Fibroblast of mammary gland (primary cell): Measurements from ENCODE around the gene FOXN3.

Experiments used
- DNase-seq: peaks from one replicate; pipeline ENCODE4 v3.0.0-alpha.2; 2010; ENCODE audit warnings: low read depth
- H3K4me3 ChIP-seq: 2 replicates; pipeline ENCODE4 v1.5.1; 2011; ENCODE audit warnings: low read depth, mild to moderate bottlenecking, low read length, moderate library complexity; ENCODE audit not compliant: control insufficient read depth
- TF ChIP-seq, protein P1 (sequence below): conservative IDR thresholded peaks from 2 replicates; pipeline ENCODE4 v1.5.1; 2011; ENCODE audit warnings: low read depth, low read length, inconsistent platforms; ENCODE audit not compliant: control insufficient read depth, insufficient read depth

FOXN3 gene

DNA sequence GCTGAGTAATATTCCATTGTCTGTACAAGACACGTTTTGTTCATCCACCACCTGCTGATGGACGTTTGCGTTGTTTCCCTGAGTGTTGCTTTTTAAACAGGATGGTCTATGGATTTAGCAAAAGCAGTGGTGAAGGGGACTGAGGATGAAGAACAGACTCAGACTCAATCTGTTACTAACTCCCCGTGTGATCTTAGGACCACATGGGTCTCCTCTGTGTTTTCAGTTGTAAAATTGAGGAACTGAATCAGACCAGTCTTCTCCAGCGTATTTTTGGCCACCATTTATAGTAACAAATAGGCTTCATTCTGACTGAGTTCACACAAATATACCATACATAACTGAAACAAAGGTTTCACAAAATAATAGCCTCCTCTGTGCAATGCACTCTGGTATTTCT is 85.6 kb downstream of the FOXN3 start:
- TF ChIP-seq, protein P1, sequence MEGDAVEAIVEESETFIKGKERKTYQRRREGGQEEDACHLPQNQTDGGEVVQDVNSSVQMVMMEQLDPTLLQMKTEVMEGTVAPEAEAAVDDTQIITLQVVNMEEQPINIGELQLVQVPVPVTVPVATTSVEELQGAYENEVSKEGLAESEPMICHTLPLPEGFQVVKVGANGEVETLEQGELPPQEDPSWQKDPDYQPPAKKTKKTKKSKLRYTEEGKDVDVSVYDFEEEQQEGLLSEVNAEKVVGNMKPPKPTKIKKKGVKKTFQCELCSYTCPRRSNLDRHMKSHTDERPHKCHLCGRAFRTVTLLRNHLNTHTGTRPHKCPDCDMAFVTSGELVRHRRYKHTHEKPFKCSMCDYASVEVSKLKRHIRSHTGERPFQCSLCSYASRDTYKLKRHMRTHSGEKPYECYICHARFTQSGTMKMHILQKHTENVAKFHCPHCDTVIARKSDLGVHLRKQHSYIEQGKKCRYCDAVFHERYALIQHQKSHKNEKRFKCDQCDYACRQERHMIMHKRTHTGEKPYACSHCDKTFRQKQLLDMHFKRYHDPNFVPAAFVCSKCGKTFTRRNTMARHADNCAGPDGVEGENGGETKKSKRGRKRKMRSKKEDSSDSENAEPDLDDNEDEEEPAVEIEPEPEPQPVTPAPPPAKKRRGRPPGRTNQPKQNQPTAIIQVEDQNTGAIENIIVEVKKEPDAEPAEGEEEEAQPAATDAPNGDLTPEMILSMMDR, result no peak
- H3K4me3 ChIP-seq, result no peak overlapping the region
- DNase-seq, result no peak

DNA sequence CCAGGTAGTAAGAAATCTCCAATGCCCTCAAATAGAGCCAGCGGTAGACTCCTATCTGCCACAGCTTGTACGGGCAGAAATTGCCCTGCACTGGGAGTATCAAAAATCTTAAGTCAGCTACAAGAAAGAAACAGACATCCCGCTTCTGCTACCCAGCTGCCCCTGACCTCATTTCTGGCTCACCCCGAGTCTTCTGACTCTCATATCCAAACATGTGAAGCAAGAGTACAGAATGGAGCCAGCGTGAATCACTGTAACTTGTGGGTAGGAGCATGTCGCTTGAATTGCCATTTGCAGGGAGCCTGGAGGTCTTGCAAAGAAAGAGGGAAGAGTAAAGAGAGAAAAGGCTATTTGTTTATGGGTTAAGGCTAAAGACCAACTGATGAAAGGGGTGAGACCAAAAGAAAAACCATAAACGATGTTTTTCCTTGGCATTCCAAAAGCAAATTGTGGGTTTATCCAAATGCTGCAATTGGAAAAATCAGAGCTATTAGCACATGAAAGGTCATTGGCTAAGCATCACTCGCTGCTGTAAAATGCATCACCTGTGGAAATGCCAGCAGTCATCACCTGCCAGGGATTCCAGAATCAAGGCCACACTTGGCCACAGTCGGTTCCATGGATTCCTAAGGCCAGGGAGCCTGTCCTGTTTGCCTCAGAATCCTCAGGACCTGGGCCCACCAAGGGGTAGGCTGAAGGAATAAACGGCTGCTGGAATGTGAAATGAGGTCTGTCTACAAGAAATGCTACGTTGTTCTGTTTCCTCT is 86.6 kb downstream of the FOXN3 start:
- TF ChIP-seq, protein P1, result no peak
- DNase-seq, result peak; percentile 96
- H3K4me3 ChIP-seq, result no peak overlapping the region

DNA sequence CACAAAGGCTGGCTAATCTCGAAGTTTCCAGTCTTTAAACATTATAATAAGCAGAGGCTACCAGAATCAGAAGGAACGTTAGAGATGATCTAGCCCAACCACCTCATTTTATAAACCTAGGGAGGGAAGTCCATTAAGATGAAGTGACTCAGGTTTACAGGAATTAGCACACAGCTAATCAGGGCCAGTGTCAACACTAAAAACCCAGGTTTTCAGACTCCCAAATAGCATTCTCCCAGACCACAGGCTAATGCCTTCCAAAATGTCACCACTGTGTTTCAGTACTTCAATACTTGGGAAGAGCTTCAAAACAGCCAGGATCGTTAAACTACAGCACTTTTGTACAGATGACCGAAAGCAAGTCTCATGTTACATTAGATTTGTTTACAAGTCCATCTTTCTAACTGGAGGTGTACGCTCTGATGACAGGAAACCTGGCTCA is 89.2 kb downstream of the FOXN3 start:
- DNase-seq, result peak; percentile 60
- TF ChIP-seq, protein P1, result no peak

GRCh38 chr14:89325959-89326358 is 91.1 kb downstream of the FOXN3 start:
- H3K4me3 ChIP-seq, result no peak overlapping the region
- TF ChIP-seq, protein P1, result no peak
- DNase-seq, result no peak

More for the DNA sequence above, 89.2 kb downstream of the FOXN3 start:
- no peak overlapping the region for H3K4me3 ChIP-seq

DNA sequence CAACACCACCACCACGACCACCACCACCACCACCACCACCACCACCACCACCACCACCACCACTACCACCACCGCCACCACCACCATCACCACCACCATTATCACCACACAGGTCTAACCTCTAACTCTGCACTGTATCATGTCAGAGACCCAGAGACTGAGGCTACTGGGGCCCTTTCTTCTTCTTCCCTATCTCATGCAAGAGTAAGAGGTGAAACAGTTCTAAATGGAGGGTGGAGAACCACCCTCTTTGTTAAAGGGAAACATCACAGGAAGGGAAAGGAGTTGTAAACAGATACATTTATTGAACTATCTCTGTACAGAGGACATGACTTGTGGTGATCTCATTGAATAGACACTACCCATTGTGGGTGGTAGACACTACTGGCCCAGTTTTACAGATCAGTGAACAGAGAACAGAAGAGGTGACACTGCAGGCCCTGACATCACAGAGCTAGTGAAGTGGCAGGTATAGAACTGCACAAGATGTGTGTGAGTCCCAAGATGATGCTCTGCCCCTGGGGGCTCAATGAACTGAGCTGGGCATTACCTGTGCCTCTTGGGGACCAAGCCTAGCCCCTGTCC is 91.6 kb downstream of the FOXN3 start:
- TF ChIP-seq, protein P1, result no peak
- no peak for DNase-seq
- H3K4me3 ChIP-seq, result no peak overlapping the region

DNA sequence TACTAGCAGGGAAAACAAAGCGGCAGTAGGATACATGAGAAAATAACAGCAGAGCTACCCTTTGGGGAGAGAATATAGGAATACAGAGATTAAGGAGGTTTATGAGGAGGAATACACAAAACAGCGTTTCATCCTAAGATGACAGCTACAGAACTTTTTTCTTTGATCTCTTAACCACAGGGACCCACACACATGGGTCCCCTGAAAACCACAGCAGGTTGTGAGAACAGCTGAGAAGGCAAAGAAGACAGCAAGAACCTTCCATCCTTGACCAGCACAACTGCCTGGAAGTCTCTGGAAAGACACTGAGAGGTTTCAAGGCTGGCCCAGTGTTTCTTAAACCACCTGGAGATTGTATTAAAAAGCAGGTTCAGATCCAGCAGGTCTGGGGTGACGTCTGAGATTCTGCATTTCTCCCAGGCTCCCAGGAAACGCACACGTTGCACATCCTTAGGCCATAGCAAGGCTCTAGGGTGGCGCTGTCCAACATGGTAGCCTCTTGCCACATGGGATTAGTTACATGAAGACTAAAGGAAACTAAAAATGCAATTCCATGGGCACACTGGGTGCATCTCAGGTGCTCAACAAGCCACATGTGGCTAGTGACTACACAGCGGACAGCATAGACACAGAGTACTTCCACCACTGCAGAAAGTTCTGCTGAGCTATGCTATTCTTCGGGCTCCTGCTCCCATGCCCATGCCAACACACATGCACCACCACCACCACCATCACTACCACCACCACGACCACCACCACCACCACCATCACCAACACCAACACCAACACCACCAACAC is 92.3 kb downstream of the FOXN3 start:
- no peak for DNase-seq
- H3K4me3 ChIP-seq, result no peak overlapping the region
- TF ChIP-seq, protein P1, result no peak
